ENCODE measurements around the gene ACTN4.

- TF ChIP-seq CTCF (IDR thresholded peaks at IDR 0.05): no peak
- no peak for TF ChIP-seq POLR2A (IDR thresholded peaks at IDR 0.05)
Measured at GRCh38 chr19:38705197-38706019, 58.0 kb downstream of the ACTN4 start.
